NCI-H345 treated with DMSO at 0.1 percent for 48 hours (cell line): ENCODE results near the gene PRR5.

ENCODE experiments used
- DNase-seq: peaks from one replicate; lab custom pipeline; 2025; ENCODE audit not compliant: unreplicated experiment; lab: John Stamatoyannopoulos, UW

PRR5 gene

GRCh38 chr22:44752285-44753188 lies 50.5 kb downstream of the PRR5 start, which contains the start of gene ARHGAP8:
TSS of gene ARHGAP8 (plus strand) at chr22:44752575. CDS start at chr22:44786528, 33,953 bp downstream.
- peak; percentile 7 for DNase-seq

DNA sequence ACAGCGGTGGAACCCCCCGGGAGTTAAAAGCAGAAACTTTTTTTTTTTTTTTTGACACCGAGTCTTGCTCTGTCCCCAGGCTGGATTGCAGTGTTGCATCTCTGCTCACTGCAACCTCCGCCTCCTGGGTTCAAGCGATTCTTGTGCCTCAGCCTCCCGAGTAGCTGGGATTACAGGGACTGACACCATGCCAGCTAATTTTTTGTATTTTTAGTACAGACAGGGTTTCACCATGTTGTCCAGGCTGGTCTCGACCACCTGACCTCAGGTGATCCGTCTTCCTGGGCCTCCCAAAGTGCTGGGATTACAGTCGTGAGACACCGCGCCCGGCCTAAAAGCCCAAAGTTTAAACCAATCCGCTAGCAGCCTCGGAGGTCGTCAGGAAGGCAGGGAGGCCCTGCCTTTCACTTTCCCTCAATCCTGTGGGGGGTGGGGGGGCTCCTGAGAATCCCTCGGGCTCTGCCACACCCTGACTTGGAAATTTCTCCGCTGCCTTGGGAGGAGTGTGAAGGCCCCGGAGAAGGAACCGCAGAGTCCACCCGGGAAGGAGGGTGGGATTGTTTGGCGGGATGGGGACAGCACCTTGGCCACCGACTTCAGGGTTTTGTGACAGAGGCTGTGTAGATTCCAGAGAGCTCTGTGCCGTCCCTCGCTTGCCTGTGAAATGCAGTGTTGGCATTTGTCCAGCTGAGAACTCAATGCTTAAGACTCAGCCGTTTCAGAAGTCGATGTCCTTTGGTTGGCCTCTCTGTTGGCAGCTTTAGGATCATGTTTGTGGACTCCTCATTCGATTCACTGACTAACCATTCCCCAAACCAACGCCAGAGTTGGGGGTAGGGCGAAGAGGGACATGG lies 51.4 kb downstream of the PRR5 start:
- no peak for DNase-seq

DNA sequence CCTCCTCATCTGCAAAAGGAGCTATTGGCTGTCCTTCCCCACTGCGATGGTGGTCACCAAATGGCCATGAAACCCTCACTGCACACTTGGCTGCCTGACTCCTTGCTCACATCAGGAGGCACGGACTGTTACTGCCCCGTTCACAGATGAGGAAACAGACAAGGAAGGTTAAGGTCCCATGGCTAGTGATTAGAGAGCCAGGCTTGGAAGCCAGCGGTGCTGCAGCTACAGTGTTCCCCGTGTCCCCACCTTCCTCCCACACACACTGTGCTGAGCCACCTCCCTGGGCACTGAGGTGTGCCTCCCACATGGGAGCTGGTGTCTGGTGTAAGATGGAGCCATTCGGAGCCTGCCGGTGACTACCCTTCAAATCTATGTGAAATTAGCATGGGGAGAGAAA lies 53.0 kb downstream of the PRR5 start:
- no peak for DNase-seq

DNA sequence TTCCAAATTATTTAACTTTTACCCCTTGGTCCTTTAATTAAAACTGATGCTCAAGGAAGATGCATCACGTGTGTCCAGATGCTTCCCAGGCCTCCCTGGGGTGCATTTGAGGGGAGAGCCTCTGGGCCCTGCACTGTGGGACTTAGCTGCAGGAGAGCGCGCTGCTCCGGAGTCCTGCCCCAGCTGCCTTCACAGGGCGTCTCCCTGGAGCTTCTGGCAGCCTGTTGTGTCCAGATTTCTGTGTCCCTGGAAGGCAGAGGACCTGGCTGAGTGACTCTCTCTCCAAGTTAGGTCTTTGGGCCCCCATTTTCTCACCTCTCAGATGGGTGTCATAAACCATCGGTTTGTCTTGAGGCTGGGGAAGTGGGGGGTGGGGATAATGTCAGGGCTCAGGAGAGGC lies 53.4 kb downstream of the PRR5 start:
- no peak for DNase-seq

DNA sequence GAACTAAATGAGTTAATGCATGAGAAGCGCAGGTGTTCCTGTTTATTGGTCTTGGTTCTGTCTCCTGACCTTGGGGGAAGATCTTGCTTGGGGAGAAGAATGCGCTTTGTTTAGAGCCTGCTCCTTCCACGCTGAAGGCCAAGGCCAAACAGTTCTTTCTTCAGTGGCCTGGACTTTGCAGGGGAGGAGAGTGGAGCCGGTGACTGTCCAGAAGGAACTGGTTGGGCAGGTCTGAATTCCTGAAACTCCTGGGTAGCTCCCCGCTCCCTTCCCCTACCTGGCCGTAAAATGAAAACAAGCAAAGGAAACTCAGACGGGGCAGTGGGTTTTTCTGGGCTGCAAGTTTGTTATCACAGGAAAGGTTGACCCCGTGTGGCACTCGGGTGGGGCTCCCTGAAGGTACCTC lies 54.0 kb downstream of the PRR5 start:
- no peak for DNase-seq

DNA sequence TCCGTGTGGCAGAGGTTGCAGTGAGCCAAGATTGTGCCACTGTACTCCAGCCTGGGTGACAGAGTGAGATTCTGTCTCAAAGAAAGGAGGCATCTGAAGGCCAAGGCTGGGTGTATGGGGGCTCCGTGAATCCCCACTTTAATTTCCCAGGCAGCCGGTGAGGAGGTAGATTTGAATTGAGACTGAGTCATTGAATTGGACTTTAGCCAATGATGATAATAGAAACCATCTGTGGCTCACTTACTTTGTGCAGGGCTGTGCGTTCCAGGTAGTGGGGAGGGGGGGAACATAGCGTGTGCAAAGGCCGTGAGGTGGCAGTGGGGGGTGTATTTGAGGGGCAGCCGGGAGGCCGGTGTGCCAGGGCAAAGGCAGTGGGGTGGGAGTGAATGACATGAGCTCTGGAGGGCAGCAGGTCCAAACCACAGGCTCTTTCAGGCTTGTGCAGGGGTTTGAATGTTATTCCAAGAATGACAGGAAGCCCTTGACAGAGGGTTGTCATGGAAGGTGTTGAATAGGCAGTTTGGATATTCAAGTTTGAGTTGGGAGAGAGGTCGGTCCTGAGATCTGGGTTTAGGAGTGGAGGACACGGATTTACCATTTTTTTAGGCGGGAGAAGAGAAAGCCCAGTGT lies 56.5 kb downstream of the PRR5 start:
- no peak for DNase-seq

- no peak for DNase-seq
Observed at GRCh38 chr22:44759001-44759400, 57.0 kb downstream of the PRR5 start.

GRCh38 chr22:44759430-44760310 lies 57.7 kb downstream of the PRR5 start:
- DNase-seq = no peak

DNA sequence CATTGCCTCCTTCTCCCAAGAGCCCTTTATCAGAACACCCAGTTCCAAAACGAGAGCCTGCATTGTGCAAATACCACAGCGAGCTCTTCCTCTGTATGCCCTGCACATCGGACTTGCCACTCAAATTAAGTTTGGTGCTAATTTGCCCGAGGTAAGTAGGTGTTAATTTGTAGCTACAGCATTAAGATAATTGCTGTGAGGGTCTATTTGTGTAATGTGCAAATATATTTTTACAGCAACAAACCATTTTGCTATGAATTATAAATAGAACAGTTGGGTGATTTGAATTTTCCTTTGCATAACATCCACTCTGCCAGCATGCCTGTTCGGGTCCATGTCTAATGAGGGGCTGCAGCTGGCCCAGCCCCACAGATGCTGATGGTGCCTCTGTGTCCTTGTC lies 58.5 kb downstream of the PRR5 start:
- DNase-seq = no peak

DNA sequence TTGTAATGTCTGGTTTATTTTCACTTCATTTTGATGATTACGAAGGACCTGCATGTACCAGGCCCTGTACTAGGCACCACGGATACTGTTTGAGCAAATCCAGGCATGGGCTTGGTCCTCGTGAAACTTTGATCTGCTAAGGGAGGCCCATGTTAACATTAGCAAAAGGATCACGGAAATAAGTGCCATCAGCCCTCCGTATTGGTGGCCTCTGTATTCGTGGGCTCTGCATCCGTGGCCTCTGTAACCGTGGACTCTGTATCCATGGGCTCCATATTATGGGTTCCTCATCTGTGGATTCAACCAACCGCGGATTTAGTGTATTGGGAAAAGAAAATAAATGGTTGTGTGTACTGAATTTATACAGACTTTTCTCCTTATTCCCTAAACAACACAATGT lies 59.0 kb downstream of the PRR5 start:
- no peak for DNase-seq

DNA sequence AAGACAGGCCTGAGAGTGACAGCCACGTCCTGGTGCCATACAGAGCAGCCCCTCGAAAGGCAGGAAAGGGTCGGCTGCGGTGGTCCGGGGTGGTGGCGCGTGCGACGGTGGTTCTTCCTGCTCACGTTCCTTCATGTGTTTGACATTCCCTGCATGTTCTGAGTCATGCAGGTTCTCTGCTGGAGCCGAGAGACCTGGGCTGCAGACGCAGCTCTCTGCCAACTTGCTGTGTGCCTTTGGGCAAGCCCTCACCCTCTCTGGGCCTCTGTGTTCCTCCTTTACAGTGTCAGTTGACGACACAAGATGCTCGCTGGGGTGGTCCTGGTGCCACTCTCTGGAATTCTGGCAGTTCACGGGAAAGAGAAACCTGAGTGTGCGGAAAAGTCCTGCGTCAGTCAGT lies 62.4 kb downstream of the PRR5 start:
- no peak for DNase-seq

GRCh38 chr22:44764974-44765373 lies 63.0 kb downstream of the PRR5 start:
- DNase-seq = no peak

GRCh38 chr22:44765571-44766285 lies 63.7 kb downstream of the PRR5 start:
- DNase-seq = no peak

GRCh38 chr22:44773082-44773481 lies 71.1 kb downstream of the PRR5 start:
- no peak for DNase-seq

- no peak for DNase-seq
Observed at GRCh38 chr22:44775862-44776261, 73.9 kb downstream of the PRR5 start.

DNA sequence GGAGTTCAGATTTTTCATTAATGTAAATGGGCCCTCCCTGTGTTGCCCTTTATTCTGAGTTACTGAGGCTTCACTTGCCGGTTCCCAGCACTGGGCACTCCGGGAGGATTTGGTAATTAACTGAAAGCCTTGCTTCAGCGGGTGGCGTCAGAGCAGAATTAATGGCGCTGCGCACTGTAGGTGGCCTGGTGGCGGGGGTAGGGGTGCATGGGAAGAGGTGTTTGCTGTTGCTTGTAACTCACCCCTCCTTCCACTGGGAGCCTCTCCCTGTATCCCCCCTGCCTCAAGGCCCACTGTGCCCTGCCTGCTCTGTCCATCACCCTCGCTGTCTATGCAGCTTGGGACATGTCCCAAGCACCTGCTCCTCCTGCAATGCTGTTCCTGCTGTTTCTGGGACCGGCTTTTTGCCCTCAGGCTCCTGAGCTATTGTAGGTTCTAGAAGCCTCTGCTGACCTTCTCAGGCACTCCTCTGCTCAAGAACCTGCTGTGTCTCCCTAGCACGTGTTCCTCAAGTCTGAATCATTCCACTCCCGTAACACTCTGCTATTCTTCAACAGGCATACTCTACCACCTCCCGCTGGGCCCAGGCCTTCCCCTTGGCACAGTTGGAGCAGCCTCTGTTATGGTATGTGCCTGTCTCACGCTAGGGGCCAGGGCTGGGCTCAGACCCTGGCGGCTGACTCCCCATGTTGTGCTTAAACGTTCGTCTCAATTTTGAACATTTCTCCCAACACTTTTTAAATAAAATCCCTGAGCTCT lies 74.8 kb downstream of the PRR5 start:
- peak; percentile 35 for DNase-seq

- DNase-seq = no peak
Observed at GRCh38 chr22:44777364-44777755, 75.4 kb downstream of the PRR5 start.

- DNase-seq = no peak
Observed at GRCh38 chr22:44780876-44781449, 79.0 kb downstream of the PRR5 start.
